IPS-NIHi7 (cell line): ENCODE measurements around the gene ARMC9.
A peak's percentile ranks its signal among the peaks of the same experiment; 100 is the strongest.

Source experiments
- DNase-seq: peaks from one replicate; pipeline ENCODE4 v3.0.0; 2012; ENCODE audit warnings: mixed read lengths; ENCODE audit errors: extremely low spot score

ARMC9 gene

GRCh38 chr2:231380307-231380706 lies 181.9 kb downstream of the ARMC9 start:
- no peak for DNase-seq

- DNase-seq, result no peak
Observed at GRCh38 chr2:231380991-231381847, 182.8 kb downstream of the ARMC9 start.

- DNase-seq, result no peak
Observed at GRCh38 chr2:231382116-231382515, 183.7 kb downstream of the ARMC9 start.

GRCh38 chr2:231383416-231384108 lies 185.1 kb downstream of the ARMC9 start:
- no peak for DNase-seq

- no peak for DNase-seq
Observed at GRCh38 chr2:231384109-231384435, 185.6 kb downstream of the ARMC9 start.

GRCh38 chr2:231384970-231385369 lies 186.5 kb downstream of the ARMC9 start:
- no peak for DNase-seq

- no peak for DNase-seq
Observed at GRCh38 chr2:231385429-231385828, 187.0 kb downstream of the ARMC9 start.

- no peak for DNase-seq
Observed at GRCh38 chr2:231386446-231386845, 188.0 kb downstream of the ARMC9 start.

- no peak for DNase-seq
Observed at GRCh38 chr2:231387904-231388724, 189.7 kb downstream of the ARMC9 start.

GRCh38 chr2:231388725-231389346 lies 190.4 kb downstream of the ARMC9 start:
- DNase-seq, result no peak

GRCh38 chr2:231390667-231391066 lies 192.2 kb downstream of the ARMC9 start:
- no peak for DNase-seq

GRCh38 chr2:231391981-231392380 lies 193.6 kb downstream of the ARMC9 start:
- no peak for DNase-seq

GRCh38 chr2:231392431-231393148 lies 194.2 kb downstream of the ARMC9 start:
- no peak for DNase-seq

GRCh38 chr2:231393149-231394131 lies 195.0 kb downstream of the ARMC9 start:
- peak; percentile 78 for DNase-seq

- peak; percentile 80 for DNase-seq
Observed at GRCh38 chr2:231394211-231395141, 196.0 kb downstream of the ARMC9 start.

GRCh38 chr2:231395188-231396057 lies 197.0 kb downstream of the ARMC9 start, which contains the start of gene B3GNT7:
Gene B3GNT7 (plus strand): TSS chr2:231395710. CDS start chr2:231395804, 94 bp downstream.
- DNase-seq, result peak; percentile 73

- DNase-seq, result no peak
Observed at GRCh38 chr2:231396058-231396821, 197.8 kb downstream of the ARMC9 start.
